MCF 10A (cell line): Measurements from ENCODE around the gene BNIP2. TPM values are rescaled to one million over a fixed set of nuclear protein-coding genes. Genes with fewer than 3 reads are reported as not detected.

Experiments used
- BruUV-seq: library from RNA; stranded (reverse); fragments of 400-500 nt; replicated peaks from 2 replicates; lab custom pipeline; 2021; lab: Mats Ljungman, UMichigan
- CTCF ChIA-PET: fragments of 300-600 bp; sonication (Branson Sonifier 250); formaldehyde crosslinking; extraction: SDS; loops from one replicate; lab custom pipeline; 2021; ENCODE audit warnings: antibody characterized with exemption, inconsistent platforms; lab: Yijun Ruan, JAX
- POLR2A ChIA-PET: fragments of 300-600, 350-650 bp; sonication (Branson Sonifier 250); formaldehyde crosslinking; extraction: SDS; loops from one replicate; lab custom pipeline; 2020; ENCODE audit warnings: antibody characterized with exemption, inconsistent platforms; lab: Yijun Ruan, JAX
- DNase-seq: peaks from one replicate; pipeline ENCODE4 v3.0.0-alpha.2; 2018; ENCODE audit not compliant: unreplicated experiment
- H3K27ac Mint-ChIP-seq: one replicate; pipeline ENCODE4 v1.8.0; 2022; ENCODE audit warnings: mild to moderate bottlenecking, low read depth, mixed read lengths; ENCODE audit not compliant: unreplicated experiment
- H3K27me3 Mint-ChIP-seq: one replicate; pipeline ENCODE4 v1.8.0; 2022; ENCODE audit warnings: mixed read lengths; ENCODE audit not compliant: insufficient read depth, unreplicated experiment
- H3K36me3 Mint-ChIP-seq: one replicate; pipeline ENCODE4 v1.8.0; 2022; ENCODE audit warnings: mild to moderate bottlenecking, moderate library complexity, mixed read lengths; ENCODE audit not compliant: insufficient read depth, unreplicated experiment
- H3K4me1 Mint-ChIP-seq: one replicate; pipeline ENCODE4 v1.8.0; 2022; ENCODE audit warnings: mixed read lengths; ENCODE audit not compliant: insufficient read depth, unreplicated experiment
- H3K4me3 Mint-ChIP-seq: one replicate; pipeline ENCODE4 v1.8.0; 2022; ENCODE audit warnings: mild to moderate bottlenecking, moderate library complexity, mixed read lengths; ENCODE audit not compliant: unreplicated experiment
- H3K9me3 Mint-ChIP-seq: one replicate; pipeline ENCODE4 v1.8.0; 2022; ENCODE audit warnings: mixed read lengths; ENCODE audit not compliant: unreplicated experiment
- intact Hi-C: fragments of 100-400 bp; cut with micrococcal nuclease; formaldehyde crosslinking; loops from 2 replicates; pipeline ENCODE4 v1.14.1; 2022
- total RNA-seq: library from RNA; stranded (reverse); gene quantifications from 2 replicates; pipeline ENCODE4 v1.2.3, GENCODE V29; 2022
- TF ChIP-seq, protein P1 (sequence below): fragments of 200-600 bp; IDR thresholded peaks from one replicate; pipeline ENCODE4 v1.8.0; 2022; ENCODE audit warnings: antibody characterized with exemption, mild to moderate bottlenecking; ENCODE audit not compliant: unreplicated experiment

The BNIP2 gene
- total RNA-seq, 1 experiment from 2014 or later: 91.5 TPM

DNA sequence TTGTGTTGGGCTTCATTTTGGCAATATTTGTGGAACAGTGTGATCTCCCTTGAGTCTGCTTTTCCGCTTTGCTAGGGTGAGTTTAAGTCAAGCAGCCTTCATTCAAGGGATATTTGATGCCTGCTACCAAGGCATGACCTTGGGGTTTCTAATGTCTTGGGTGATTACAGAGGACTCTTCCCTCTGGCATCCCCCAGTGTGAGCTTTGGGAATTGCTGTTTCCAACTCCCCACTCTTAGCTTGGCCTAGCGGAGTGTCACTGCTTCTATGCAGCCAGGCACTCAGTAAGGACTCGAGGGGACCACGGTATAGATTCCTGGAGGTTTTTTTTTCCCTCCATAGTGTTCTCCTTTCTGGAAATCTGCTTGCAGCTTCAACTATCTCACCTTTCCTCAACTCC lies 56.4 kb downstream of the BNIP2 start:
- no peak overlapping the region for H3K27ac Mint-ChIP-seq
- POLR2A ChIA-PET: interaction anchor here (0.7 to 1.3 kb wide), 4 partner anchors 8 to 100 kb away, joined by 3 to 6 read pairs (median 3); no protein-coding TSS in a partner anchor
- no peaks in the 10 kb centered on the region for H3K27me3 Mint-ChIP-seq

DNA sequence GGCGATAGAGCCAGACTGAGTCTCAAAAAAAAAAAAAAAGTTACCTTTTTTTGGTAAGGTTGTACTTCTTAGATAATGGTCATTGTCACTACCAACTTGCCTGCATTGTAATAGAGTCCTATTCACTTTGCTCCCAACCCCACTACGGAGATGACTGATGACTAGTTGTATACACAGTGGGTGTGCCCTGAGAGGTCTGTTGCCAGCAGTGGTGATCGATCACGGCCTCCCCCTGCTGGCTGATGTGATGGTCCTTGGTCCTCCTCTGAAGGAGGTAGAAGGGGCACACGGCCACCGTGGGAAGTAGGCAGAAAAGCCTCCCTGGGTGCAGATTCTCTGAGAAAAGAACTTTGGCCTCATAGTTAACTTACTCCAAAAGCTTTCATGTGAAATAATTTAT lies 66.8 kb downstream of the BNIP2 start:
- Mint-ChIP-seq H3K4me1 (no peaks in the 10 kb centered on the region), H3K36me3 (no peaks in the 10 kb centered on the region), H3K27ac (no peak overlapping the region), H3K27me3 (no peaks in the 10 kb centered on the region), H3K9me3 (no peaks in the 10 kb centered on the region), H3K4me3 (no peak overlapping the region)
- no TSS peak for BruUV-seq
- TF ChIP-seq, protein P1, sequence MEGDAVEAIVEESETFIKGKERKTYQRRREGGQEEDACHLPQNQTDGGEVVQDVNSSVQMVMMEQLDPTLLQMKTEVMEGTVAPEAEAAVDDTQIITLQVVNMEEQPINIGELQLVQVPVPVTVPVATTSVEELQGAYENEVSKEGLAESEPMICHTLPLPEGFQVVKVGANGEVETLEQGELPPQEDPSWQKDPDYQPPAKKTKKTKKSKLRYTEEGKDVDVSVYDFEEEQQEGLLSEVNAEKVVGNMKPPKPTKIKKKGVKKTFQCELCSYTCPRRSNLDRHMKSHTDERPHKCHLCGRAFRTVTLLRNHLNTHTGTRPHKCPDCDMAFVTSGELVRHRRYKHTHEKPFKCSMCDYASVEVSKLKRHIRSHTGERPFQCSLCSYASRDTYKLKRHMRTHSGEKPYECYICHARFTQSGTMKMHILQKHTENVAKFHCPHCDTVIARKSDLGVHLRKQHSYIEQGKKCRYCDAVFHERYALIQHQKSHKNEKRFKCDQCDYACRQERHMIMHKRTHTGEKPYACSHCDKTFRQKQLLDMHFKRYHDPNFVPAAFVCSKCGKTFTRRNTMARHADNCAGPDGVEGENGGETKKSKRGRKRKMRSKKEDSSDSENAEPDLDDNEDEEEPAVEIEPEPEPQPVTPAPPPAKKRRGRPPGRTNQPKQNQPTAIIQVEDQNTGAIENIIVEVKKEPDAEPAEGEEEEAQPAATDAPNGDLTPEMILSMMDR: peak; percentile 51
- peak; percentile 72 for DNase-seq
- intact Hi-C loops: loop anchor here (1.0 kb wide), 1 partner anchor 89 kb away; no protein-coding TSS in a partner anchor
- ChIA-PET POLR2A (no interaction called here), CTCF (interaction anchor here (0.6 to 3.1 kb wide), 3 partner anchors 21 to 93 kb away, joined by 3 to 12 read pairs (median 10); no protein-coding TSS in a partner anchor)

More for the DNA sequence above, 56.4 kb downstream of the BNIP2 start:
- Mint-ChIP-seq H3K9me3 (no peaks in the 10 kb centered on the region), H3K4me1 (no peaks in the 10 kb centered on the region), H3K36me3 (peaks cover 16% of the 10 kb centered on the region), H3K4me3 (no peak overlapping the region)
- TF ChIP-seq, protein P1: peak; percentile 34
- peak; percentile 36 for DNase-seq
- CTCF ChIA-PET: interaction anchor here (0.6 to 16.0 kb wide), 9 partner anchors 9 to 809 kb away, joined by 3 to 196 read pairs (median 3); no protein-coding TSS in a partner anchor
- BruUV-seq: no TSS peak
- intact Hi-C loops: no loop called here

DNA sequence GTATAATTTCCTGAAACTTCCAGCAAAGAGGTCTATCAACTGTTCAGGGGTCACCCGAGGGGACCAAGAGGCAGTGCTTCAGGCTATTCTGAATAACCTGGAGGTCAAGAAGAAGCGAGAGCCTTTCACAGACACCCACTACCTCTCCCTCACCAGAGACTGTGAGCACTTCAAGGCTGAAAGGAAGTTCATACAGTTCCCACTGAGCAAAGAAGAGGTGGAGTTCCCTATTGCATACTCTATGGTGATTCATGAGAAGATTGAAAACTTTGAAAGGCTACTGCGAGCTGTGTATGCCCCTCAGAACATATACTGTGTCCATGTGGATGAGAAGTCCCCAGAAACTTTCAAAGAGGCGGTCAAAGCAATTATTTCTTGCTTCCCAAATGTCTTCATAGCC lies 70.7 kb downstream of the BNIP2 start:
- no peaks in the 10 kb centered on the region for H3K27me3 Mint-ChIP-seq
- H3K4me1 Mint-ChIP-seq: peaks cover 6% of the 10 kb centered on the region
- H3K9me3 Mint-ChIP-seq: no peaks in the 10 kb centered on the region
- H3K27ac Mint-ChIP-seq: no peak overlapping the region
- ChIA-PET CTCF (interaction anchor here (0.5 kb wide), 1 partner anchor 119 kb away, joined by 3 read pairs; no protein-coding TSS in a partner anchor), POLR2A (no interaction called here)
- no TSS peak for BruUV-seq
- H3K4me3 Mint-ChIP-seq: no peak overlapping the region
- TF ChIP-seq, protein P1: no peak
- intact Hi-C loops: no loop called here
- DNase-seq: no peak
- no peaks in the 10 kb centered on the region for H3K36me3 Mint-ChIP-seq

DNA sequence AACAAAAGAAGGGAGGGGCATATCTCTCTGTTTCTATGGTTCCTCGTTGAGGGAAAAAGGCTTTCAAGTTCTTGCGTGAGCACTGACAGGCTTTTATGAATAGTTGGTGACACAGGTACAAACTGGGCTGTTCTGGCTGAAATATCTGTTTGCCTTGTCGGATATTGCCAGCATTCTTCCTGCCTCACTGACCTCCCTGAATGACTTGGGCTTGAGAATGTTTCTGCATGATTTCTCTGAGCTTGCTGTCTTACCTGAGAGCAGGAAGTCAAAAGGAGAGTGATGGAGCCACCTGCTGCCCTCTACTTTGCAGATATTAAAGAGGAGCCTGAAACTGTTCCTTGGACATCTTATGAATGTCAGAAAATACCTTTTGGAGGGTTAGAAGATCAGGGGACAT lies 72.7 kb downstream of the BNIP2 start:
- H3K9me3 Mint-ChIP-seq: no peaks in the 10 kb centered on the region
- no peaks in the 10 kb centered on the region for H3K36me3 Mint-ChIP-seq
- CTCF ChIA-PET: interaction anchor here (0.6 to 3.1 kb wide), 6 partner anchors 35 to 1073 kb away, joined by 3 to 23 read pairs (median 4); no protein-coding TSS in a partner anchor
- peaks cover 11% of the 10 kb centered on the region for H3K4me1 Mint-ChIP-seq
- no peaks in the 10 kb centered on the region for H3K27me3 Mint-ChIP-seq
- POLR2A ChIA-PET: interaction anchor here (0.6 to 1.8 kb wide), 4 partner anchors 29 to 1042 kb away, joined by 3 to 5 read pairs (median 3); no protein-coding TSS in a partner anchor
- TF ChIP-seq, protein P1: no peak
- no peak overlapping the region for H3K4me3 Mint-ChIP-seq
- H3K27ac Mint-ChIP-seq: no peak overlapping the region
- intact Hi-C loops: no loop called here
- no peak for DNase-seq
- BruUV-seq: no TSS peak
